HG02870 (cell line): ENCODE data around the gene ATP13A4.
A peak's percentile ranks its signal among the peaks of the same experiment; 100 is the strongest.

ENCODE experiments used
- ATAC-seq: cut with Tn5 transposase; IDR thresholded peaks from one replicate; pipeline ENCODE4 v1.9.1; 2021; ENCODE audit warnings: mild to moderate bottlenecking, moderate library complexity; ENCODE audit not compliant: unreplicated experiment

ATP13A4 gene, protein sequence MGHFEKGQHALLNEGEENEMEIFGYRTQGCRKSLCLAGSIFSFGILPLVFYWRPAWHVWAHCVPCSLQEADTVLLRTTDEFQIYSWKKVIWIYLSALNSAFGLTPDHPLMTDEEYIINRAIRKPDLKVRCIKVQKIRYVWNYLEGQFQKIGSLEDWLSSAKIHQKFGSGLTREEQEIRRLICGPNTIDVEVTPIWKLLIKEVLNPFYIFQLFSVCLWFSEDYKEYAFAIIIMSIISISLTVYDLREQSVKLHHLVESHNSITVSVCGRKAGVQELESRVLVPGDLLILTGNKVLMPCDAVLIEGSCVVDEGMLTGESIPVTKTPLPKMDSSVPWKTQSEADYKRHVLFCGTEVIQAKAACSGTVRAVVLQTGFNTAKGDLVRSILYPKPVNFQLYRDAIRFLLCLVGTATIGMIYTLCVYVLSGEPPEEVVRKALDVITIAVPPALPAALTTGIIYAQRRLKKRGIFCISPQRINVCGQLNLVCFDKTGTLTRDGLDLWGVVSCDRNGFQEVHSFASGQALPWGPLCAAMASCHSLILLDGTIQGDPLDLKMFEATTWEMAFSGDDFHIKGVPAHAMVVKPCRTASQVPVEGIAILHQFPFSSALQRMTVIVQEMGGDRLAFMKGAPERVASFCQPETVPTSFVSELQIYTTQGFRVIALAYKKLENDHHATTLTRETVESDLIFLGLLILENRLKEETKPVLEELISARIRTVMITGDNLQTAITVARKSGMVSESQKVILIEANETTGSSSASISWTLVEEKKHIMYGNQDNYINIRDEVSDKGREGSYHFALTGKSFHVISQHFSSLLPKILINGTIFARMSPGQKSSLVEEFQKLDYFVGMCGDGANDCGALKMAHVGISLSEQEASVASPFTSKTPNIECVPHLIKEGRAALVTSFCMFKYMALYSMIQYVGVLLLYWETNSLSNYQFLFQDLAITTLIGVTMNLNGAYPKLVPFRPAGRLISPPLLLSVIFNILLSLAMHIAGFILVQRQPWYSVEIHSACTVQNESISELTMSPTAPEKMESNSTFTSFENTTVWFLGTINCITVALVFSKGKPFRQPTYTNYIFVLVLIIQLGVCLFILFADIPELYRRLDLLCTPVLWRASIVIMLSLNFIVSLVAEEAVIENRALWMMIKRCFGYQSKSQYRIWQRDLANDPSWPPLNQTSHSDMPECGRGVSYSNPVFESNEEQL

DNA sequence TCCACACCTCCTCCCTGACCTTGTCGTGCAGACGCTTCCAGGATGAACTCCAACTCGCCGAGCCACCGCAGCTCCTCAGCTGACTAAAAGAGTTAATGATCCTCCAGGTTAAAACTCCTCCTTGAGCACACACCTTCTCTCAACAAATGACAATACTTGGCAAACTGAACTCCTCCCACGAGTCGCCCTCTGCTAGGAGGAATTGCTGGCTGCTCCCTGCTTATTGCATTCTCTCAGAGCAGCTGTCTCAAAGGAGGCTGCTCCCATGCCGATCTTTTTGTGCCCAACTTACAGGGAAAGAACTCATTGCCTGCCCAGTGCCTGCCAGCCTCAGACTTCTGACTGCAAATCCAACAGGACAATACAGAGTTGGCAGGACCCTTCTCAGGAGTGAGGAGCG, at the start of gene ATP13A4:
ATP13A4 (minus strand) TSS at position 85 of the 400 bp plus-strand sequence. CDS start 96 bp downstream, outside the sequence.
- no peak for ATAC-seq

DNA sequence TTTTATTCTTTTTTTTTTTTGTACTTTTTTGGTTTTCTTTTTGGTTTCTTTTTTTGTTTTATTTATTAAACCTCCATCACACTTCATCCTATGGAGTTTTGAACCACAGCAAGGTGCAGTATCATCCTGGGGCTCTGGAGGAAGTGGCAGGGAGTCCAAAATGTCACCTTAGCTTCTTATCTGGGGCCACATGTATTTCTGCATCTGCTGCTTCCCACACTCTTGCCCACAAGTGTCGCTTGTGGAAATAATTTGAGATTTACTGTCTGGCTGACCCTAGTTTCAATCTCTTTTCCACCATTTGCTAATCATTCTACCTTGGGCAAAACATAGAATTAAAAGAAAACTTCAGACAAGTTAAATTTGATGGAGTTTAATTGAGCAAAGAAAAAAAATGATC, 44.7 kb upstream of the ATP13A4 start:
- no peak for ATAC-seq

DNA sequence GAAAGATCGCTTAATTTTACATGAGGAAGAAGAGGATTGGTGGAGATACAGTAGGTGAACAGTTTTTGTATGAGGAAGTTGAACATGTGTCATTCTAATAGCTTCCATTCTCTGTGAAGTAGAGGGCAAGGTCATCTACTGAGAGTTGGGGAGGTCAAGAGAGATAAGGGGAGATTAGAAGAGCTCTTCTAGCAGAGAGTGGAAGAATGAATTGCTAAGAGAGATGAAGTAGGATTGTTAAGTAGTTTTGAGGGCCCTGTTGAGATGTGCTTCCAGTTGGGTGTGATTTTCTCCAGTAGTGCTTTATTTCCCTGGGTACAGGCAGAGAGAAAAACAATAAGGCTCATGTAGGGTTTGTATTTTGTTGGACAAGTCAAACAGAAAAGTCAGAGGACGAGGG, 43.5 kb upstream of the ATP13A4 start:
- ATAC-seq, result no peak

DNA sequence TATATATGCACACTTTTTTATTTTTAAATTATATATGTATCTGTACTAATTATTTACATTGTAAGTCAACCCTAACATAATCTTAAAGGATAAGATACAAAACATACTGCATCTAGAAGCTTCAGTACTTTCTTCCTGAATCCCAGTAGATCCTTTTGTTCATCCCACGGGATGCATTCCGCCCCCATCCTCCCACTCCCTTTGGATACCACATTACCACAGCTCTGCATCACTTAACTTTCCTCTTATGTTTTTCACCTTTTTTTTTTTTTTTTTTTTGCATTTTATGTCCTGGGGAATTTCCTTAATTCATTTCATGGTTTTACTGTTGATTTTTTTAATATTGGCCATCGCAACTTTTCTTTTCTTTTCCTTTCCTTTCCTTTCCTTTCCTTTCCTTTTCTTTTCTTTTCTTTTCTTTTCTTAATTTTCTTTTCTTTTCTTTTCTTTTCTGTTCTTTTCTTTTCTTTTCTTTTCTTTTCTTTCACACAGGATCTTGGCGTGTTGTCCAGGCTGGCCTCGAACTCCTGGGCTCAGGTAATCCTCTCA, 41.3 kb upstream of the ATP13A4 start:
- no peak for ATAC-seq

DNA sequence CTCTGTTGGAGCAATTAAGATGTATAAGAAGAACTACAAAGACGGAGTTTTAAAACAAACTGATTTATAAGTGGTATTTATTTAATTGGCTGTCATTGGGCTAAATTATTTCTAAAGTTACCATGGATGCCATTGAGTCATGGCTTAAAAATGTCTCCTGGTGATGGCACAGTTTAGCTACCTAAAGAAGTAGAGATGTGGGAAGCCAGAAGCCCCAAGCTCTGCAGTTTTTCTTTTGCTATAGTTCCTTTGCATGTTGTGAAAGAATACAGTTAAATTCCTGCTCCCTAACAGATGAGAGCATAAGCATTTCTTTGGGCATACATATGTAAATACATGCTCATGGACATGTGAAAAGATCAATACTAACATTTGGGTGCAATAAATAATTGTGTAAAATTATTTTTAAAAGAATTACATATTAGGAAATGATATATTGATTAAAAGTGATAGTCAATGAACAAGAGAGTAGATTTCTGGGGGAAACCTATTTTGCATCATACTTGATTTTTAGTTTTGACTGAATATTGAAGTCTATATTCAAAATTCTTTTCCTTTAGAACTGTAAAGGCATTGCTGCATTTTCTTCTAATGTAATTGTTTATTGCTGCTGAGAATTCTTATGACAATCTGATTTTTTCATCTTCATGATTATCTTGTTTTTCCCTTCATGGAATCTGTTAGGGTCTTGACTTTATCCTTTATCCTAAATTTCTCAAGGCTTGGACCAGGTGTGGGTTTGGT, 40.4 kb upstream of the ATP13A4 start:
- no peak for ATAC-seq

DNA sequence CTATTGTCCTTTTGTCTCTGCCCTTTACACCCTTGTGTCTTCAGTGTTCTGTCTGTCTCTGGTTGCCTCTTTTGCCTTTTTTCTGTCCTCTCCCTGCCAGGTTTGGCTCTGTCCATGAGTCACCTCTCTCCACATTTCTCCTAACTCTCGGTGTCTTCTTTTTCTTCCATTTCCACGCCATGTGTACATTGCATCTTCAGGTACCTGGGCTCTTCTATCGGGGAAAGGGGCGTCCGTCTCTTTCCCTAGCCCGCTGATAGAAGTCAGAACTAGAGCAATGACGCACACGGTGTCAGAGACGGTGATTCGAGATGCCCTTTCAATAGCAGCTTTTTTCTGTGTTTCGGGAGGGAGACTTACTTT, 39.0 kb upstream of the ATP13A4 start:
- ATAC-seq, result peak; percentile 24

DNA sequence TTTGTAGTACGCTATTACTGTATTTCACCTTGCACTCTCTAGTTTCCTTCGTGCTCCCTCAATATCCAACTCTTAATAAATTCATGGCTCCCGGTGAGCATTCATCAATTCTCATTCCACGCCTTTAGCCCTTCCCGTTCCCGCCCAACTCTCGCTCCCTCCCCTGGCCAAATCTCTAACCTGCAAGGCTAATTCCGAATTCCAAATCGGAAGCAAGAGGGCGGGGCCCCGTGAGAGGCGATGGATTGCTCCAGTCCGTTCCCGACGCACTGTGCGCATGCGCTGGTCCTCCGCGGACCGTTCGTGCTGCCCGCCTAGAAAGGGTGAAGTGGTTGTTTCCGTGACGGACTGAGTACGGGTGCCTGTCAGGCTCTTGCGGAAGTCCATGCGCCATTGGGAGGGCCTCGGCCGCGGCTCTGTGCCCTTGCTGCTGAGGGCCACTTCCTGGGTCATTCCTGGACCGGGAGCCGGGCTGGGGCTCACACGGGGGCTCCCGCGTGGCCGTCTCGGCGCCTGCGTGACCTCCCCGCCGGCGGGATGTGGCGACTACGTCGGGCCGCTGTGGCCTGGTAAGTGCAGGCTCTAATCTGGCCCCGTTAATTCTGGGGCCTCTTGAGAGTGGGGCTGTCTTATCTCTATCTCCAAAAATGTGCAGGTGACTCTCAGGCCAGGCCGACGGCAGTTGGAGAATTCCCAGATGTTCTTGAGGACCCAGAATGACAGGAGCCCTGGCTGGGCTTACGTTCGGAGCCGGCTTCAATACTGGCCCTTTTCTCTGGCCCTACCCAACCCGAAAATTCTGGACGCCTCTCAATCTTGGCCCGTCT, 38.4 kb upstream of the ATP13A4 start, which contains the start of gene OPA1:
OPA1 (plus strand) TSS at position 368 of the 827 bp plus-strand sequence; CDS start at position 538, 170 bp downstream.
- peak; percentile 97 for ATAC-seq

DNA sequence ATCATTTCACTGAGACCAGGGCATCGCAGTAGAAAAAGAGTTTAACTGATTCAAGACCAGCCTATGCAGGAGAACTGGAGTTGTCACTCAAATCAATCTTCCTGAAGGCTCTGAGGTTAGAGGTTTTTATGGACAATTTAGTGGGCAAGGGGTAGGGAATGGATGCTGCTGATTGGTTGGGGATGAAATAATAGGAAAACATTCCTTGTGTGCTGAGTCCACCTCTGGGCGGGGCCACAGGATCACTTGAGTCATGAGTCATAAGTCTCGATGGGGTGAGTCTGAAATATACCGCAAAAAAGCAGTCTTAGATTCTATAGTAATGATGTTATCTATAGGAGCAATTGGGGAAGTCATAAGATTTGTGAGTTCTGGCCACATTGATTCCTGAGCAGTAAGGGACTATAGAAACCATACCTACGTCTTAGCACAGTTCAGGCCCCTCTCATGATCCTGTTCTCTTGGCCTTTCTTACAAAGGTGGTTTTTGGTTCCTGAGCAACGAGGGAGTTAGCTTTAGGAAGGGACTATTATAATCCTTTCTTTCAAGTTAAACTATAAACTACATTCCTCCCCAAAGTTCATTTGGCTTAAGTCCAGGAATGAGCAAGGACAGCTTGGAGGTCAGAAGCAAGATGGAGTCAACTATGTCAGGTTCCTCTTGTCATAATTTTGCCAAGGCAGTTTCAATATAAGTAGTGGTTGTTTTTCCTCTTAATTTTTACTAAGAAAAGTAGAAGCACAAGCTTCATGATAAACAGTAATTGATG, 35.6 kb upstream of the ATP13A4 start:
- no peak for ATAC-seq

DNA sequence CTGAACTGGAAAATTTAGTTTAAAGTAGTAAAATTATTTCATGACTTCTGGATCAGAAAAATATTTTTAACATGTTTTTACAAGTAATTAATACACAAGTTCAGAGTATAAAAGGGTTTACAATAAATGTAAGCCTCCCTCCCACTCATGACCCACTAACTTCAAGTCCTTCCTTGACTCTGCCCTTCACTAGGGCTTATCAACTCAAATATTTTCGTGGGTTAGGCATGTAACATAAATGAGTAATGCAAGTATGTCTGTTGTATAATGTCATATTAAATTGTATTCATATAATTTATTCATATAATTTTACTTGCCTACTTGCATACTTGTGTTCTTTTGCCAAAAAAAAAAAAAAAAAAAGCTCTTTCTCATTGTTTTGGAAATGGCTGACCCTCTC, 34.9 kb upstream of the ATP13A4 start:
- no peak for ATAC-seq

DNA sequence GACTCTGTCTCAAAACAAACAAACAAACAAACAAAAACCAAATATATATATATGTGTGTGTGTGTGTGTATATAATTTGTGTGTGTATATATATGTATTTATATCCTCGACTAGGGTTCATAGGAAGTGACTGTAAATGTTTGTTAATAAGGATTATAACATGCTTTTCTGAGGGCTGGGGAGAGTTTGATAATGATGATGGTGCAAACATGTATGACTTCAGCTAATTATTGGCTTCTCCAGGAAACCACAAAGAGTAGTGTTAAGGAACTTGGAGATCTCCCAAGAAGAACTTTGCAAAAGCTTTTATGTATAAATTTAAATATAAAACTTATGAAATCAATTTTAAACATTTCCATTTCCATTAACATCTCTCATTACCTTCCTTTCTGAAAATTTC, 34.4 kb upstream of the ATP13A4 start:
- ATAC-seq, result no peak

DNA sequence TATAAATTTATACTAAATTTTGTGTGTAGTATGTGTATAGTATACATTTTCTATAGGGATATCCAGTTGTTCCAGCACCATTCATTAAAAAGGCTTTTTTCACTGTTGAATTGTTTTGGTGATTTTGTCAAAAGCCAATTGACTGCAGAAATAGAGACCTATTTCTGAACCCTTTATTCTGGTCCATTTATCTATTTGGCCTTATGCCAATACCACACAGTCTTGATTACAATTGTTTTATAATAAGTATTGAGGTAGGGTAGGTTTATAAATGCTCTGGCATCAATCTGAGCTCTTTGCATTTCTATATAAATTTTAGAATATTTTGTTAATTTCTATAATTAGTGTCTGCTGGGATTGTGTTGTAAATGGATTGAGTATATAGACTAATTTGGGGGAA, 31.8 kb upstream of the ATP13A4 start:
- no peak for ATAC-seq

DNA sequence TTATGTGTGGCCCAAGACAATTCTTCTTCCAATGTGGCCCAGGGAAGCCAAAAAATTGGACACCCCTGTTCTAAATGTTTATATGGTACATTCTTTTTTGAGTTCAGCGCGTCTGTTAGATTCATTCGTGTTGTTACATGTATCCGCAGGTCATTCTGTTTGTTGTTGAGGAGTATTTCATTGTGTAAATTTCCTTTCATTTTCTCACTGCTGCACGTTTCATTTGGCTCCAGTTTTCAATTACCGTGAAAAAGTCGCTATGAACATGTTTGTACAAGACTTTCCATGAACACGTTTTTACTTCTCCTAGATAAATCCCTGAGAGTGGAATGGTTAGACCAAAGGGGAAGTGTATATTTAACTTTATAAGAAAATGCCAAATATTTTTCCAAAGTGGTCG, 30.8 kb upstream of the ATP13A4 start:
- no peak for ATAC-seq

DNA sequence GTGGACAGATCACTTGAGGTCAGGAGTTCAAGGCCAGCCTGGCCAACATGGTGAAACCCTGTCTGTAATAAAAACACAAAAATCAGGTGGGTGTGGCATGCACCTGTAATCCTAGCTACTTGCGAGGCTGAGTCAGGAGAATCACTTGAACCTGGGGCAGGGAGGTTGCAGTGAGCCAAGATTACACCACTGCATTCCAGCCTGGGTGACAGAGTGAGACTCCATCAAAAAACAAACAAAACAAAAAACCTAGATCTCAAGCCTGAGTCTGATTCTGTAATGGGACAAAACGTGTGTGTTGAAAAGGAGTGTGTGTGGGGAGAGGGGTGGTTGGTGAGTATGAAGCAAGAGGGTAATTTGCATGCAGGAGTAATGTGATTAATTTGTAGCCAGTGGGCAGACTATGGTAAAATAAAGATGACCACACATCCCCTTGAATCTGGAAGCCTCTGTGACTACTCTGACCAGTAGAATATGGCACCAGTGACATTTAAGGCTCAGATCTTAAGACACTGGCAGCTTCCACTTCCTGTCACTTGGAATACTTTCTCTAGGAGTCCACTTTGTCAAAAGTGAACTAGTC, 19.9 kb upstream of the ATP13A4 start:
- no peak for ATAC-seq

DNA sequence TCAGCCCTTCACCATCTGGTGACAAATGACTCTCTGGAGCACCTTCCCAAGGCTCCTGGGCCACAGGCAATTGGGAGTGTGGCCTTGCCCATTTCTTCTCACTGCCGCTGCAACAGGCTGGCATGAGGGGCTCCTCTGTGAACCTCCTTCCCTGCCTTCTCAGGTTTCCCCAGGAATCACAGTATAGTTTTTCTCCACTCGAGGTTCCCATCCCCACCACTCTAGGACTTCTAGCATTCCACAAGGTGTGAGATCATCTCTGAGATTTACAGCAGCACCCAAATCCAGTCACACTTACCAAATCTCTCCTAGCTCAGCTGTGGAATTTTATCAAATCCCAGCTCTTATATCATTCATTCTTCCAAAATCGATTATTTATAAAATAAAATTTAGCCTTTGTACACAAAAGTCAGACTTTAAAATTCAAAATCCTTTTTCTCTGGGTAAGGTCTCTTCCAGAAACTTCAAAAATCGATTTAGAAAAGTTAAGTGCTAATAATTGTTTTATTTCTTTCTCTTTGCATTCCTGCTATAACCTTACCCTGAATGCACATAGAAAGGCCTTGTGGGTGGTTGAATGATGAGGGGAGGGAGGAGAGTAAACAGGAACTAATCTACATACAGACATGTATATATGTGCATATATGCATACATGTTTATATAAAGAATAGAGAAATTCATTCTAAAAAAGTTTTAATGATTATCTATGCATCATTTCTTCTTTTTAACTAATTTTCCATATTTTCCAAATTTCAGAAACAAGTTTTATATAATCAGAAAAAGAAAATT, 18.9 kb upstream of the ATP13A4 start:
- no peak for ATAC-seq

DNA sequence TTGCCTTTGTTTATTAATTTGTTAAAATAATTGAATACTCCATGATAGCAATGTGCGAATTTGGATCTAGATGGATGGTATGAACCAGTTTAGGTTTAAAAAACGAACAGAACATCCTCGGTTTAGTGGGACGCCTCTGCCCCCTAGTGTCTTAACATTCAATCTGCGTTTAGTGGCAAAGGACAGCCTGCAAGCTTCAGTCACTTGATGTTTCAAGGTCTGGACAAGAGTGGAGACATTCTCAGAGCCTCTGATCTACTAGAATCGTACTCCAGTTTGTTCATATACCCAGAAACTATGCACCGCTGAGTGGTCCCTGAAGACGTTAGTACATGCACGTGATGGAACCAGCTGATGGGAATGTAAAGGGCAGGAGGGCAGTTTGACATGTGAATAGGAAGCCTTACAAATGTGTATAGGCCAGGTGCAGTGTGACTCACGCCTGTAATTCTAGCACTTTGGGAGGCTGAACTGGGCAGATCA, 17.8 kb upstream of the ATP13A4 start:
- peak; percentile 70 for ATAC-seq

DNA sequence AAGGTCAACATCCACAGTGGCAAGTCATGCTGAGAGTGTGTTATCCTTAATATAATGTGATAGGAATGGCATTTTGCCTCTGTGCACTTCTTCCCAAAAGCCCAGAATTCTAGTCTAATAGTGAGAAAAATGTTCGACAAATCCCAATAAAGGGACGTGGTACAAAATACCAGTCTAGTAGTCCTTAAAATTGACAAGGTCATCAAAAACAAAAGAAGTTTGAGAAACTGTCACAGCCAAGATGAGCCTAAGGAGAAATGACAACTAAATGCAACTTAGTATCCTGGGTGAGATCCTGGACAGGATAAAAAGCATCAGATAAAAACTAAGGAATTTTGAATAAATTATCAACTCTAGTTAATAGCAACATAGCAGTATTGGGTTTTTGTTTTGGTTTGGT, 14.4 kb upstream of the ATP13A4 start:
- no peak for ATAC-seq

DNA sequence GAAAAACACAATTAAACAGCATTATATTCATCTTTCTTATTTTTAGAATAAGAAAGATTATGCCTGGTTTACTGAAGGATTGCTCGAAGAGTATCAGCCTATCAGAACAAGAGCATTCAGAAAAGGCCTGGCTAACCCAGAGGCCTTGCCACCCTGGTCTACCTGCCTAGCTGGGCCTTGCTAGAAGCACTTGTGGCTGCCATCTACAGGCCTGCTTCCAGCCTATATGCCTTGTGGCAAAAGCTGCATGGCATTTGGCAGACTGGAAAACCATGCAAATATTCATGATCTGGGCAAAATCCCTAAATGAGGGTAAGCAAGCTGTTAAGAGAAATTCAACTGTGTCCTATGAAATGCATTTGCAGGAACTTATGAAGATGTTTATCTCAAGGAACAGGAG, 9.3 kb upstream of the ATP13A4 start:
- ATAC-seq, result no peak
